ENCODE data around the gene KRTAP2-2. TPM values are rescaled to one million over a fixed set of nuclear protein-coding genes. Genes with fewer than 3 reads are reported as not detected.

Gene KRTAP2-2
- total and polyA plus RNA-seq, 10 of the 15 experiments (the other 5 are each of a cell fraction or from before 2014, with no cell fraction given): not detected

DNA sequence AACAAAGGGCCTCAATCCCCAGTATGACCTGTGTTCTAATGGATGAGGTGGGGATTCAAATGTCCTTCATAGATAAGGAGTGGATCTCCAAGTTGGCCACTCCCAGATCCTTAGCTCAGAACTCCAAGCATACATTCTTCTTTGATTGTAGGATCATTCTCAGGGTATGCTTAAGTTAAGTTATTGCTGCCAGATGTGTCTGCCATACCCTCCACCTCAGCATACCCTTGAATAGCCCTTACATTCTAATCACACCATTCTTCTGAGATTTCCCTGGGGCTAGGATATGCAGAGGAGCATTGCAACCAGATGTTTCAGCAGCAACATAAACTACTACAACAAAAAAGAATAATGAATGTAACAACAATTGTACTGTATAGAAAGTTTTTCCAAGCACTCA lies 12.3 kb upstream of the KRTAP2-2 start:
- no peak overlapping the region for H3K27ac ChIP-seq (ENCODE audit: control insufficient read depth, insufficient read depth)

More for the DNA sequence above, 12.3 kb upstream of the KRTAP2-2 start:
- ChIA-PET CTCF (no interaction called here), RAD21 (ENCODE audit: unreplicated experiment) (no interaction called here), POLR2A (no interaction called here), SMC1A (ENCODE audit: uncharacterized antibody, unreplicated experiment) (no interaction called here)
- Histone ChIP-seq H3K4me2 (ENCODE audit: control insufficient read depth, insufficient read depth) (no peak overlapping the region), H3K27me3 (replicated peaks in 1 of 2; ENCODE audit: control insufficient read depth in 2 of 2, insufficient read depth in 2 of 2, low read length in 1 of 2) (no peaks in the 10 kb centered on the region; a peak in 2 of 4 replicates), H3K9me3 (replicated peaks; ENCODE audit: control insufficient read depth, insufficient read depth, low read length) (no peaks in the 10 kb centered on the region), H3K4me1 (ENCODE audit: control insufficient read depth, insufficient read depth, low read length) (no peaks in the 10 kb centered on the region), H2AFZ (ENCODE audit: control insufficient read depth, low read depth, low read length) (no peak overlapping the region), H3K9ac (ENCODE audit: control insufficient read depth, insufficient read depth, low read length) (no peak overlapping the region), H3K79me2 (ENCODE audit: control insufficient read depth, insufficient read depth, low read length) (no peaks in the 10 kb centered on the region), H4K20me1 (ENCODE audit: control insufficient read depth, insufficient read depth) (no peaks in the 10 kb centered on the region), H3K36me3 (ENCODE audit: control insufficient read depth in 2 of 2, insufficient read depth in 2 of 2, low read length in 1 of 2) (no peaks in the 10 kb centered on the region), H3K4me3 (no peak overlapping the region)
- intact Hi-C loops (cut with micrococcal nuclease; ENCODE audit: unreplicated experiment): no loop called here
- no TSS peak for BruUV-seq (replicated peaks)
- ATAC-seq (no peak), FAIRE-seq (no peak), DNase-seq (ENCODE audit: low read depth, low spot score) (no peak)
- in situ Hi-C loops (cut with MboI): no loop called here
- TF ChIP-seq ZNF217 (IDR thresholded peaks at IDR 0.05) (no peak), JUNB (IDR thresholded peaks at IDR 0.05) (no peak), RAD21 (IDR thresholded peaks at IDR 0.05; ENCODE audit: insufficient read depth, low read depth, low read length) (no peak), NBN (IDR thresholded peaks at IDR 0.05) (no peak), NR2F1 (conservative IDR thresholded peaks at IDR 0.05) (no peak), KLF5 (IDR thresholded peaks at IDR 0.05; ENCODE audit: partially characterized antibody) (no peak), MTA3 (IDR thresholded peaks at IDR 0.05; ENCODE audit: borderline replicate concordance, low read length) (no peak), CHD1 (IDR thresholded peaks at IDR 0.05; ENCODE audit: low read depth, low read length) (no peak), NFIC (IDR thresholded peaks at IDR 0.05; ENCODE audit: low read depth, low read length) (no peak), BHLHE40 (IDR thresholded peaks at IDR 0.05; ENCODE audit: borderline replicate concordance in 1 of 2, low read depth in 2 of 2, low read length in 1 of 2) (no peak), MTA2 (IDR thresholded peaks at IDR 0.05; ENCODE audit: low read depth) (no peak), NR2C1 (IDR thresholded peaks at IDR 0.05) (no peak), TCF3 (IDR thresholded peaks at IDR 0.05; ENCODE audit: borderline replicate concordance, insufficient read depth, low read depth, low read length) (no peak), PML (IDR thresholded peaks at IDR 0.05; ENCODE audit: low read length) (no peak)
- TF ChIP-seq, protein P1, sequence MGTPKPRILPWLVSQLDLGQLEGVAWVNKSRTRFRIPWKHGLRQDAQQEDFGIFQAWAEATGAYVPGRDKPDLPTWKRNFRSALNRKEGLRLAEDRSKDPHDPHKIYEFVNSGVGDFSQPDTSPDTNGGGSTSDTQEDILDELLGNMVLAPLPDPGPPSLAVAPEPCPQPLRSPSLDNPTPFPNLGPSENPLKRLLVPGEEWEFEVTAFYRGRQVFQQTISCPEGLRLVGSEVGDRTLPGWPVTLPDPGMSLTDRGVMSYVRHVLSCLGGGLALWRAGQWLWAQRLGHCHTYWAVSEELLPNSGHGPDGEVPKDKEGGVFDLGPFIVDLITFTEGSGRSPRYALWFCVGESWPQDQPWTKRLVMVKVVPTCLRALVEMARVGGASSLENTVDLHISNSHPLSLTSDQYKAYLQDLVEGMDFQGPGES (IDR thresholded peaks at IDR 0.05): no peak
- TF ChIP-seq, protein P2, sequence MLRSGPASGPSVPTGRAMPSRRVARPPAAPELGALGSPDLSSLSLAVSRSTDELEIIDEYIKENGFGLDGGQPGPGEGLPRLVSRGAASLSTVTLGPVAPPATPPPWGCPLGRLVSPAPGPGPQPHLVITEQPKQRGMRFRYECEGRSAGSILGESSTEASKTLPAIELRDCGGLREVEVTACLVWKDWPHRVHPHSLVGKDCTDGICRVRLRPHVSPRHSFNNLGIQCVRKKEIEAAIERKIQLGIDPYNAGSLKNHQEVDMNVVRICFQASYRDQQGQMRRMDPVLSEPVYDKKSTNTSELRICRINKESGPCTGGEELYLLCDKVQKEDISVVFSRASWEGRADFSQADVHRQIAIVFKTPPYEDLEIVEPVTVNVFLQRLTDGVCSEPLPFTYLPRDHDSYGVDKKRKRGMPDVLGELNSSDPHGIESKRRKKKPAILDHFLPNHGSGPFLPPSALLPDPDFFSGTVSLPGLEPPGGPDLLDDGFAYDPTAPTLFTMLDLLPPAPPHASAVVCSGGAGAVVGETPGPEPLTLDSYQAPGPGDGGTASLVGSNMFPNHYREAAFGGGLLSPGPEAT (IDR thresholded peaks at IDR 0.05; ENCODE audit: low read depth): no peak
- TF ChIP-seq, protein P3, sequence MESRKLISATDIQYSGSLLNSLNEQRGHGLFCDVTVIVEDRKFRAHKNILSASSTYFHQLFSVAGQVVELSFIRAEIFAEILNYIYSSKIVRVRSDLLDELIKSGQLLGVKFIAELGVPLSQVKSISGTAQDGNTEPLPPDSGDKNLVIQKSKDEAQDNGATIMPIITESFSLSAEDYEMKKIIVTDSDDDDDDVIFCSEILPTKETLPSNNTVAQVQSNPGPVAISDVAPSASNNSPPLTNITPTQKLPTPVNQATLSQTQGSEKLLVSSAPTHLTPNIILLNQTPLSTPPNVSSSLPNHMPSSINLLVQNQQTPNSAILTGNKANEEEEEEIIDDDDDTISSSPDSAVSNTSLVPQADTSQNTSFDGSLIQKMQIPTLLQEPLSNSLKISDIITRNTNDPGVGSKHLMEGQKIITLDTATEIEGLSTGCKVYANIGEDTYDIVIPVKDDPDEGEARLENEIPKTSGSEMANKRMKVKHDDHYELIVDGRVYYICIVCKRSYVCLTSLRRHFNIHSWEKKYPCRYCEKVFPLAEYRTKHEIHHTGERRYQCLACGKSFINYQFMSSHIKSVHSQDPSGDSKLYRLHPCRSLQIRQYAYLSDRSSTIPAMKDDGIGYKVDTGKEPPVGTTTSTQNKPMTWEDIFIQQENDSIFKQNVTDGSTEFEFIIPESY (IDR thresholded peaks at IDR 0.05): no peak
- TF ChIP-seq, protein P4, sequence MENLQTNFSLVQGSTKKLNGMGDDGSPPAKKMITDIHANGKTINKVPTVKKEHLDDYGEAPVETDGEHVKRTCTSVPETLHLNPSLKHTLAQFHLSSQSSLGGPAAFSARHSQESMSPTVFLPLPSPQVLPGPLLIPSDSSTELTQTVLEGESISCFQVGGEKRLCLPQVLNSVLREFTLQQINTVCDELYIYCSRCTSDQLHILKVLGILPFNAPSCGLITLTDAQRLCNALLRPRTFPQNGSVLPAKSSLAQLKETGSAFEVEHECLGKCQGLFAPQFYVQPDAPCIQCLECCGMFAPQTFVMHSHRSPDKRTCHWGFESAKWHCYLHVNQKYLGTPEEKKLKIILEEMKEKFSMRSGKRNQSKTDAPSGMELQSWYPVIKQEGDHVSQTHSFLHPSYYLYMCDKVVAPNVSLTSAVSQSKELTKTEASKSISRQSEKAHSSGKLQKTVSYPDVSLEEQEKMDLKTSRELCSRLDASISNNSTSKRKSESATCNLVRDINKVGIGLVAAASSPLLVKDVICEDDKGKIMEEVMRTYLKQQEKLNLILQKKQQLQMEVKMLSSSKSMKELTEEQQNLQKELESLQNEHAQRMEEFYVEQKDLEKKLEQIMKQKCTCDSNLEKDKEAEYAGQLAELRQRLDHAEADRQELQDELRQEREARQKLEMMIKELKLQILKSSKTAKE (IDR thresholded peaks at IDR 0.05; ENCODE audit: low read depth, poor library complexity, severe bottlenecking): no peak
- TF ChIP-seq, protein P5, sequence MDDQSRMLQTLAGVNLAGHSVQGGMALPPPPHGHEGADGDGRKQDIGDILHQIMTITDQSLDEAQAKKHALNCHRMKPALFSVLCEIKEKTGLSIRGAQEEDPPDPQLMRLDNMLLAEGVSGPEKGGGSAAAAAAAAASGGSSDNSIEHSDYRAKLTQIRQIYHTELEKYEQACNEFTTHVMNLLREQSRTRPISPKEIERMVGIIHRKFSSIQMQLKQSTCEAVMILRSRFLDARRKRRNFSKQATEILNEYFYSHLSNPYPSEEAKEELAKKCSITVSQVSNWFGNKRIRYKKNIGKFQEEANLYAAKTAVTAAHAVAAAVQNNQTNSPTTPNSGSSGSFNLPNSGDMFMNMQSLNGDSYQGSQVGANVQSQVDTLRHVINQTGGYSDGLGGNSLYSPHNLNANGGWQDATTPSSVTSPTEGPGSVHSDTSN (IDR thresholded peaks at IDR 0.05; ENCODE audit: insufficient replicate concordance, low read depth, low read length): no peak

Data from GM12878 (cell line).